ENCODE data around the gene MME. TPM values are rescaled to one million over a fixed set of nuclear protein-coding genes. Genes with fewer than 3 reads are reported as not detected.

MME gene
- total RNA-seq, 1 donor from 2014 or later, result not detected

DNA sequence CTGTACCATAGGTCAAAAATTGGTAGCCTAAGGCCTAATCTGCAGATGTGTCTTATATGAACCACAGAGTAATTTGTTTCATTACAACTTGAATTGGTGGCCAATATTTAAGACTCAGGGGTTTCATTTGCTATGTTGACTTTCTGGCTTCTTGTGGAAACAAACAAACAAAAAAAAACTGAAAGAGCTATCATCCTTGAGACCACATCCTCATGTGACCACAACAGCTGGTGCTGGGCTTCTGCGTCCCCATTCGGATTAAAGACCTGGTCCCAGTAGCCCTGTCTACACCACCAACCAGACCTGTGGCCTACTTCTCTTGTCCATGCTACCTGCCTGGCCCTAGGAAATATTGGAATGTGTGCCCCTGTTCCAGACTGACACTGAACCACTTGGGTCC is 151.7 kb downstream of the MME start:
- intact Hi-C loops (cut with micrococcal nuclease), result no loop called here

DNA sequence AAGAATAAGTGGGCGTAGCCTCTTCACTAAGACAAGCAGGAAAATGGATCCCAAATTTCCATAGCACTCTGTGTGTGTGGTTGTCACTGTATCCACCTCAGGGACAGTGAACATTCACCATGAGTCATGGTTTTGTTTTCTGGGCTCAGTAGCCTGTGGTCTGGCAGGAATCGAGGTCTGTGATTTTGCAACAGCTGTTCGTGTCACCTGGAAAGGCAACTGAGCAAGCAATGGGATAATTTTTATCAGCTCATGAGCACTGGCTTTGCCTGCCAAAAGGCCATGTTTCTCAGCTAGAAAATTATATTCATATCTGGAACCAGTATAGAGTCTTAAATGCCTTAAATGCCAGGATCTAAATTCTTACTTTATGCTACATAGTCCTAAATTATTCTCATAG is 152.5 kb downstream of the MME start:
- intact Hi-C loops (cut with micrococcal nuclease), result no loop called here

DNA sequence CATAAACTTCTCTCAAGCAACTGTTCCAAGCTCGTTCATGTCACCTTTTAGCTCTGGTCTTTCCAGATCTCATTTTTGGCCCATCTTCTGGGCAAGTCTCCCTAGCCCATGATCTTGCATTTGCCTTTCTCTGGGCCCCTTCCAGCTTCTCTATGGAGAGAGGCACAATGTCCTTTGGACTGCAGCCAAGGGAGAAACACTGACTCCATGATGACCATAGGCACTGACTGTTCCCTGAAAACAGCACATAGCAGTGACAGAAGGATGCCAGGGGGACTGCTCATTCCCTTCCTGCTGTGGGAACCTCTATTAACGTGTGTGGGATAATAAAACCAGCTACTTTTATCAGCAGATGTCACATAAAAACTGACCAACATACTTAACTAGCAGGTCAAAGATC is 153.1 kb downstream of the MME start:
- intact Hi-C loops (cut with micrococcal nuclease), result no loop called here

Other genes starting within 250 kb of the MME start
- not detected in 2 replicates for gene STRIT1, start 213.4 kb downstream of the MME start, total RNA-seq